GM12878 (cell line): ENCODE measurements around the gene MTA3.
A peak's percentile ranks its signal among the peaks of the same experiment; 100 is the strongest.

Source experiments
- CTCF ChIP-seq, 3 experiments: IDR thresholded peaks in 2 of 3; conservative IDR thresholded peaks in 1 of 3; 2 replicates each; pipeline ENCODE4 v1.5.1; 2011; ENCODE audit warnings: low read depth in 3 of 3, low read length in 3 of 3, mild to moderate bottlenecking in 3 of 3, control low read depth in 2 of 3, moderate library complexity in 2 of 3, inconsistent platforms in 1 of 3, mixed read lengths in 1 of 3; ENCODE audit not compliant: control insufficient read depth in 2 of 3, insufficient read depth in 1 of 3; ENCODE audit errors: extremely low read depth in 1 of 3
- EP300 ChIP-seq, 2 experiments: fragments of 150-350 bp in 1 of 2; IDR thresholded peaks; 2 replicates each; pipeline ENCODE4 v1.6.1; 2011 to 2012; ENCODE audit warnings: low read depth in 2 of 2, low read length in 2 of 2, borderline replicate concordance in 1 of 2, improper control_type of control experiment in 1 of 2, inconsistent platforms in 1 of 2; ENCODE audit not compliant: control insufficient read depth in 1 of 2
- HCFC1 ChIP-seq: fragments of 150-350 bp; IDR thresholded peaks from 2 replicates; pipeline ENCODE4 v1.6.1; 2014; ENCODE audit warnings: low read length
- POLR2A ChIP-seq: IDR thresholded peaks from 2 replicates; pipeline ENCODE4 v1.6.1; 2011; ENCODE audit warnings: low read depth, mild to moderate bottlenecking, low read length
- POLR2AphosphoS5 ChIP-seq: IDR thresholded peaks from 2 replicates; pipeline ENCODE4 v1.6.1; 2011; ENCODE audit warnings: mild to moderate bottlenecking, low read length, inconsistent platforms
- RAD21 ChIP-seq: IDR thresholded peaks from 2 replicates; pipeline ENCODE4 v1.6.1; 2011; ENCODE audit warnings: mild to moderate bottlenecking, low read depth, low read length, moderate library complexity; ENCODE audit not compliant: insufficient read depth
- RUNX3 ChIP-seq: IDR thresholded peaks from 2 replicates; pipeline ENCODE4 v1.6.1; 2012; ENCODE audit warnings: low read length, inconsistent platforms
- SMC3 ChIP-seq: IDR thresholded peaks from 2 replicates; pipeline ENCODE4 v1.6.1; 2011; ENCODE audit warnings: low read length, improper control_type of control experiment, borderline replicate concordance
- TAF1 ChIP-seq: IDR thresholded peaks from 2 replicates; pipeline ENCODE4 v1.6.1; 2011; ENCODE audit warnings: mild to moderate bottlenecking, low read depth, low read length, borderline replicate concordance
- TF ChIP-seq, protein P1 (sequence below): IDR thresholded peaks from 2 replicates; pipeline ENCODE4 v1.6.1; 2011; ENCODE audit warnings: borderline replicate concordance, low read depth, mild to moderate bottlenecking, moderate library complexity, mixed read lengths, low read length; ENCODE audit not compliant: insufficient read depth; ENCODE audit errors: extremely low read length
- TF ChIP-seq, protein P2 (sequence below): fragments of 450-650 bp; IDR thresholded peaks from 2 replicates; pipeline ENCODE4 v1.6.1; 2014; ENCODE audit warnings: mild to moderate bottlenecking

- no peak for TF ChIP-seq CTCF (IDR thresholded peaks at IDR 0.05 in 2 of 3, conservative IDR thresholded peaks at IDR 0.05 in 1 of 3; ENCODE audit: control insufficient read depth in 2 of 3, extremely low read depth in 1 of 3, insufficient read depth in 1 of 3, low read depth in 3 of 3, low read length in 3 of 3)
- no peak for TF ChIP-seq POLR2AphosphoS5
- peak; percentile 27 to 63; a peak in 1 of 4 replicates for TF ChIP-seq EP300 (IDR thresholded peaks at IDR 0.05; ENCODE audit: borderline replicate concordance in 1 of 2, control insufficient read depth in 1 of 2, low read depth in 2 of 2, low read length in 2 of 2)
- TF ChIP-seq, protein P1, sequence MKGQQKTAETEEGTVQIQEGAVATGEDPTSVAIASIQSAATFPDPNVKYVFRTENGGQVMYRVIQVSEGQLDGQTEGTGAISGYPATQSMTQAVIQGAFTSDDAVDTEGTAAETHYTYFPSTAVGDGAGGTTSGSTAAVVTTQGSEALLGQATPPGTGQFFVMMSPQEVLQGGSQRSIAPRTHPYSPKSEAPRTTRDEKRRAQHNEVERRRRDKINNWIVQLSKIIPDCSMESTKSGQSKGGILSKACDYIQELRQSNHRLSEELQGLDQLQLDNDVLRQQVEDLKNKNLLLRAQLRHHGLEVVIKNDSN = peak; percentile 43
- no peak for TF ChIP-seq SMC3
- TF ChIP-seq, protein P2, sequence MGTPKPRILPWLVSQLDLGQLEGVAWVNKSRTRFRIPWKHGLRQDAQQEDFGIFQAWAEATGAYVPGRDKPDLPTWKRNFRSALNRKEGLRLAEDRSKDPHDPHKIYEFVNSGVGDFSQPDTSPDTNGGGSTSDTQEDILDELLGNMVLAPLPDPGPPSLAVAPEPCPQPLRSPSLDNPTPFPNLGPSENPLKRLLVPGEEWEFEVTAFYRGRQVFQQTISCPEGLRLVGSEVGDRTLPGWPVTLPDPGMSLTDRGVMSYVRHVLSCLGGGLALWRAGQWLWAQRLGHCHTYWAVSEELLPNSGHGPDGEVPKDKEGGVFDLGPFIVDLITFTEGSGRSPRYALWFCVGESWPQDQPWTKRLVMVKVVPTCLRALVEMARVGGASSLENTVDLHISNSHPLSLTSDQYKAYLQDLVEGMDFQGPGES = no peak
- TF ChIP-seq RAD21 = no peak
- TF ChIP-seq POLR2A = no peak
- TF ChIP-seq TAF1 = no peak
- no peak for TF ChIP-seq HCFC1
- TF ChIP-seq RUNX3 = peak; percentile 57
Measured at GRCh38 chr2:42754021-42754775, 185.8 kb downstream of the MTA3 start.
